Measurements from ENCODE around the gene BMI1.
A peak's percentile ranks its signal among the peaks of the same experiment; 100 is the strongest.

The BMI1 gene

GRCh38 chr10:22319547-22319979, 1.3 kb upstream of the BMI1 start:
- H3K27me3 ChIP-seq (ENCODE audit: insufficient read depth, poor library complexity, severe bottlenecking): peaks cover 5% of the 10 kb centered on the region

GRCh38 chr10:22319980-22320558, 830 bp upstream of the BMI1 start:
- Histone ChIP-seq H3K4me3 (replicated peaks; ENCODE audit: insufficient read depth, low read length) (peak overlapping the region; percentile 20), H3K27ac (replicated peaks) (peak overlapping the region; percentile 57), H3K27me3 (ENCODE audit: insufficient read depth, poor library complexity, severe bottlenecking) (peaks cover 5% of the 10 kb centered on the region)
- DNase-seq (ENCODE audit: low read depth in 1 of 2, low spot score in 1 of 2): no peak
- TF ChIP-seq POLR2AphosphoS5 (IDR thresholded peaks at IDR 0.05; ENCODE audit: low read depth) (no peak), GABPA (IDR thresholded peaks at IDR 0.05; ENCODE audit: low read depth) (no peak)

More at GRCh38 chr10:22319547-22319979, 1.3 kb upstream of the BMI1 start:
- no peak for DNase-seq (ENCODE audit: low read depth in 1 of 2, low spot score in 1 of 2)
- Histone ChIP-seq H3K27ac (replicated peaks) (no peak overlapping the region), H3K4me3 (replicated peaks; ENCODE audit: insufficient read depth, low read length) (no peak overlapping the region)
- TF ChIP-seq SPI1 (IDR thresholded peaks at IDR 0.05; ENCODE audit: borderline replicate concordance, low read depth) (no peak), POLR2AphosphoS5 (IDR thresholded peaks at IDR 0.05; ENCODE audit: low read depth) (no peak)

GRCh38 chr10:22321156-22321923, 441 bp downstream of the BMI1 start:
- TF ChIP-seq REST (IDR thresholded peaks at IDR 0.05; ENCODE audit: insufficient replicate concordance, low read depth): no peak
- peak; percentile 44; the same call in 1 of the 2 replicates for TF ChIP-seq POLR2AphosphoS5 (IDR thresholded peaks at IDR 0.05; ENCODE audit: low read depth)
- H3K4me3 ChIP-seq (replicated peaks; ENCODE audit: insufficient read depth, low read length): peak overlapping the region; percentile 46
- H3K27me3 ChIP-seq (ENCODE audit: insufficient read depth, poor library complexity, severe bottlenecking): peaks cover 5% of the 10 kb centered on the region
- H3K27ac ChIP-seq (replicated peaks): peak overlapping the region; percentile 80
- peak in 1 of 2 experiments; percentile 22 for DNase-seq (ENCODE audit: low read depth in 1 of 2, low spot score in 1 of 2)

- H3K27me3 ChIP-seq (ENCODE audit: insufficient read depth, poor library complexity, severe bottlenecking): peaks cover 5% of the 10 kb centered on the region
- no peak for DNase-seq (ENCODE audit: low read depth in 1 of 2, low spot score in 1 of 2)
- peak overlapping the region; percentile 50 for H3K4me3 ChIP-seq (replicated peaks; ENCODE audit: insufficient read depth, low read length)
- H3K27ac ChIP-seq (replicated peaks): no peak overlapping the region
- no peak for TF ChIP-seq SPI1 (IDR thresholded peaks at IDR 0.05; ENCODE audit: borderline replicate concordance, low read depth)
- no peak for TF ChIP-seq POLR2AphosphoS5 (IDR thresholded peaks at IDR 0.05; ENCODE audit: low read depth)
- TF ChIP-seq CTCF (IDR thresholded peaks at IDR 0.05; ENCODE audit: insufficient read depth, low read length): no peak
- TF ChIP-seq REST (IDR thresholded peaks at IDR 0.05; ENCODE audit: insufficient replicate concordance, low read depth): no peak
- no peak for TF ChIP-seq GABPA (IDR thresholded peaks at IDR 0.05; ENCODE audit: low read depth)
These were observed 1.2 kb downstream of the BMI1 start for GRCh38 chr10:22321924-22322640.

- no peak overlapping the region for H3K27ac ChIP-seq (replicated peaks)
- H3K4me3 ChIP-seq (replicated peaks; ENCODE audit: insufficient read depth, low read length): peak overlapping the region; percentile 50
- peaks cover 5% of the 10 kb centered on the region for H3K27me3 ChIP-seq (ENCODE audit: insufficient read depth, poor library complexity, severe bottlenecking)
- no peak for TF ChIP-seq REST (IDR thresholded peaks at IDR 0.05; ENCODE audit: insufficient replicate concordance, low read depth)
- DNase-seq (ENCODE audit: low read depth in 1 of 2, low spot score in 1 of 2): no peak
These were observed 1.8 kb downstream of the BMI1 start for GRCh38 chr10:22322641-22323160.

All from HL-60 (cell line).